Chondrocyte (in vitro differentiated cells): ENCODE results near the gene CHP2. TPM values are rescaled to one million over a fixed set of nuclear protein-coding genes. Genes with fewer than 3 reads are reported as not detected.

Experiments
- DNase-seq: peaks from one replicate; pipeline ENCODE4 v3.0.0; 2021; ENCODE audit warnings: mixed read lengths, low spot score
- H3K27ac Mint-ChIP-seq: one replicate; pipeline ENCODE4 v1.8.0; 2021; ENCODE audit warnings: mild to moderate bottlenecking, moderate library complexity, mixed read lengths; ENCODE audit not compliant: unreplicated experiment
- H3K27me3 Mint-ChIP-seq: 2 replicates; pipeline ENCODE4 v1.8.0; 2021; ENCODE audit warnings: low read depth, mixed read lengths
- H3K36me3 Mint-ChIP-seq: 2 replicates; pipeline ENCODE4 v1.8.0; 2021; ENCODE audit warnings: low read depth, mixed read lengths
- H3K4me1 Mint-ChIP-seq: 2 replicates; pipeline ENCODE4 v1.8.0; 2021; ENCODE audit warnings: low read depth, mild to moderate bottlenecking, mixed read lengths
- H3K4me3 Mint-ChIP-seq: one replicate; pipeline ENCODE4 v1.8.0; 2021; ENCODE audit warnings: mild to moderate bottlenecking, moderate library complexity, mixed read lengths; ENCODE audit not compliant: unreplicated experiment
- H3K9me3 Mint-ChIP-seq: 2 replicates; pipeline ENCODE4 v1.8.0; 2021; ENCODE audit warnings: low read depth, mixed read lengths
- total RNA-seq: library from RNA; stranded (reverse); gene quantifications from 3 replicates; pipeline ENCODE4 v1.2.1, GENCODE V29; 2021
- TF ChIP-seq, protein P1 (sequence below): fragments of 200-600 bp; sonication (generic); IDR thresholded peaks from 2 replicates; pipeline ENCODE4 v1.5.0; 2021; ENCODE audit warnings: antibody characterized with exemption, mild to moderate bottlenecking, moderate library complexity

The CHP2 gene
- total RNA-seq, 1 donor from 2014 or later, result not detected

- TF ChIP-seq, protein P1, sequence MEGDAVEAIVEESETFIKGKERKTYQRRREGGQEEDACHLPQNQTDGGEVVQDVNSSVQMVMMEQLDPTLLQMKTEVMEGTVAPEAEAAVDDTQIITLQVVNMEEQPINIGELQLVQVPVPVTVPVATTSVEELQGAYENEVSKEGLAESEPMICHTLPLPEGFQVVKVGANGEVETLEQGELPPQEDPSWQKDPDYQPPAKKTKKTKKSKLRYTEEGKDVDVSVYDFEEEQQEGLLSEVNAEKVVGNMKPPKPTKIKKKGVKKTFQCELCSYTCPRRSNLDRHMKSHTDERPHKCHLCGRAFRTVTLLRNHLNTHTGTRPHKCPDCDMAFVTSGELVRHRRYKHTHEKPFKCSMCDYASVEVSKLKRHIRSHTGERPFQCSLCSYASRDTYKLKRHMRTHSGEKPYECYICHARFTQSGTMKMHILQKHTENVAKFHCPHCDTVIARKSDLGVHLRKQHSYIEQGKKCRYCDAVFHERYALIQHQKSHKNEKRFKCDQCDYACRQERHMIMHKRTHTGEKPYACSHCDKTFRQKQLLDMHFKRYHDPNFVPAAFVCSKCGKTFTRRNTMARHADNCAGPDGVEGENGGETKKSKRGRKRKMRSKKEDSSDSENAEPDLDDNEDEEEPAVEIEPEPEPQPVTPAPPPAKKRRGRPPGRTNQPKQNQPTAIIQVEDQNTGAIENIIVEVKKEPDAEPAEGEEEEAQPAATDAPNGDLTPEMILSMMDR, result no peak
These were observed 2.3 kb downstream of the CHP2 start for GRCh38 chr16:23757116-23757515.

GRCh38 chr16:23757937-23758619, 3.3 kb downstream of the CHP2 start:
- no peaks in the 10 kb centered on the region for H3K36me3 Mint-ChIP-seq
- peaks cover 11% of the 10 kb centered on the region for H3K27me3 Mint-ChIP-seq
- no peak overlapping the region for H3K27ac Mint-ChIP-seq
- DNase-seq, result no peak
- no peaks in the 10 kb centered on the region for H3K4me1 Mint-ChIP-seq
- TF ChIP-seq, protein P1, result no peak
- H3K9me3 Mint-ChIP-seq, result no peaks in the 10 kb centered on the region
- no peak overlapping the region for H3K4me3 Mint-ChIP-seq

More at GRCh38 chr16:23757116-23757515, 2.3 kb downstream of the CHP2 start:
- peaks cover 11% of the 10 kb centered on the region for H3K27me3 Mint-ChIP-seq
- no peak overlapping the region for H3K27ac Mint-ChIP-seq
- no peaks in the 10 kb centered on the region for H3K36me3 Mint-ChIP-seq
- no peak for DNase-seq
- no peaks in the 10 kb centered on the region for H3K4me1 Mint-ChIP-seq
- no peaks in the 10 kb centered on the region for H3K9me3 Mint-ChIP-seq
- H3K4me3 Mint-ChIP-seq, result no peak overlapping the region

DNA sequence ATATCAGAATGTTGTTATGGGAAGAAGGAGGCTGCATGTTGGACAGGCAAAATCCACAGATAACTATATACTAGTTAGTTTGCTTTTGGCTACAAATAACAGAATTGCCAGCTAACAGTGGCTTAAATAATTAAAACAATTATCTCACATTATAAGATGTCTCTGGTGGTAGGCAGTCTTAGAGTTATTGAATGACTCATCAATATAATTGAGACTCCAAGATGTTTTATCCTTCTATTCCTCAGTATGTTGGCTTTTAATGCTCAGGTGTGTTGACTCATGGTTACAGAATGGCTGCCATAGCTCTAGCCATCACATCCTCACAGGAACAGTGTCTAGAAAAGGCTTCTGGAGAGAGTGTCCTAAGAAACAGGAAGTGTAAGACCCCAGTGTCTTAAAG, 11.1 kb downstream of the CHP2 start:
- H3K4me3 Mint-ChIP-seq, result no peak overlapping the region
- H3K4me1 Mint-ChIP-seq, result no peaks in the 10 kb centered on the region
- H3K27me3 Mint-ChIP-seq, result peaks cover 2% of the 10 kb centered on the region
- DNase-seq, result no peak
- H3K27ac Mint-ChIP-seq, result no peak overlapping the region
- H3K36me3 Mint-ChIP-seq, result no peaks in the 10 kb centered on the region
- TF ChIP-seq, protein P1, result no peak
- peaks cover 3% of the 10 kb centered on the region for H3K9me3 Mint-ChIP-seq

- no peak for DNase-seq
- no peak overlapping the region for H3K4me3 Mint-ChIP-seq
- no peaks in the 10 kb centered on the region for H3K4me1 Mint-ChIP-seq
- H3K27me3 Mint-ChIP-seq, result peaks cover 8% of the 10 kb centered on the region
- H3K36me3 Mint-ChIP-seq, result no peaks in the 10 kb centered on the region
- H3K27ac Mint-ChIP-seq, result no peak overlapping the region
- TF ChIP-seq, protein P1, result no peak
- H3K9me3 Mint-ChIP-seq, result peaks cover 3% of the 10 kb centered on the region
These were observed 13.8 kb downstream of the CHP2 start for GRCh38 chr16:23768581-23768980.

- Mint-ChIP-seq H3K27me3 (peaks cover 11% of the 10 kb centered on the region), H3K4me3 (no peak overlapping the region), H3K4me1 (no peaks in the 10 kb centered on the region), H3K9me3 (peaks cover 1% of the 10 kb centered on the region), H3K36me3 (no peaks in the 10 kb centered on the region), H3K27ac (no peak overlapping the region)
- no peak for DNase-seq
- TF ChIP-seq, protein P1, result no peak
These were observed 16.2 kb downstream of the CHP2 start for GRCh38 chr16:23771027-23771426.
